Fibroblast of pulmonary artery (primary cell): ENCODE data around the gene MDH1B.

ENCODE experiments used
- DNase-seq: peaks from one replicate; pipeline ENCODE4 v3.0.0-alpha.2; 2010; ENCODE audit warnings: low read depth
- H3K4me3 ChIP-seq: replicated peaks from 2 replicates; pipeline ENCODE4 v1.5.1; 2011; ENCODE audit warnings: low read depth, mild to moderate bottlenecking, control low read depth, low read length, moderate library complexity
- TF ChIP-seq, protein P1 (sequence below): IDR thresholded peaks from 2 replicates; pipeline ENCODE4 v1.5.1; 2011; ENCODE audit warnings: mild to moderate bottlenecking, control low read depth, low read length, inconsistent platforms; ENCODE audit errors: missing control alignments

The MDH1B gene

GRCh38 chr2:206698811-206699210 is 66.3 kb downstream of the MDH1B start:
- no peak for DNase-seq
- TF ChIP-seq, protein P1, sequence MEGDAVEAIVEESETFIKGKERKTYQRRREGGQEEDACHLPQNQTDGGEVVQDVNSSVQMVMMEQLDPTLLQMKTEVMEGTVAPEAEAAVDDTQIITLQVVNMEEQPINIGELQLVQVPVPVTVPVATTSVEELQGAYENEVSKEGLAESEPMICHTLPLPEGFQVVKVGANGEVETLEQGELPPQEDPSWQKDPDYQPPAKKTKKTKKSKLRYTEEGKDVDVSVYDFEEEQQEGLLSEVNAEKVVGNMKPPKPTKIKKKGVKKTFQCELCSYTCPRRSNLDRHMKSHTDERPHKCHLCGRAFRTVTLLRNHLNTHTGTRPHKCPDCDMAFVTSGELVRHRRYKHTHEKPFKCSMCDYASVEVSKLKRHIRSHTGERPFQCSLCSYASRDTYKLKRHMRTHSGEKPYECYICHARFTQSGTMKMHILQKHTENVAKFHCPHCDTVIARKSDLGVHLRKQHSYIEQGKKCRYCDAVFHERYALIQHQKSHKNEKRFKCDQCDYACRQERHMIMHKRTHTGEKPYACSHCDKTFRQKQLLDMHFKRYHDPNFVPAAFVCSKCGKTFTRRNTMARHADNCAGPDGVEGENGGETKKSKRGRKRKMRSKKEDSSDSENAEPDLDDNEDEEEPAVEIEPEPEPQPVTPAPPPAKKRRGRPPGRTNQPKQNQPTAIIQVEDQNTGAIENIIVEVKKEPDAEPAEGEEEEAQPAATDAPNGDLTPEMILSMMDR: no peak
- H3K4me3 ChIP-seq: no peak overlapping the region

GRCh38 chr2:206696910-206697309 is 68.2 kb downstream of the MDH1B start:
- no peak for DNase-seq
- no peak overlapping the region for H3K4me3 ChIP-seq
- TF ChIP-seq, protein P1: no peak

GRCh38 chr2:206693399-206694137 is 71.6 kb downstream of the MDH1B start:
- TF ChIP-seq, protein P1: peak; percentile 64
- DNase-seq: peak; percentile 81

GRCh38 chr2:206692971-206693370 is 72.2 kb downstream of the MDH1B start:
- no peak for DNase-seq
- H3K4me3 ChIP-seq: no peak overlapping the region
- TF ChIP-seq, protein P1: no peak

More at GRCh38 chr2:206693399-206694137, 71.6 kb downstream of the MDH1B start:
- H3K4me3 ChIP-seq: no peak overlapping the region

DNA sequence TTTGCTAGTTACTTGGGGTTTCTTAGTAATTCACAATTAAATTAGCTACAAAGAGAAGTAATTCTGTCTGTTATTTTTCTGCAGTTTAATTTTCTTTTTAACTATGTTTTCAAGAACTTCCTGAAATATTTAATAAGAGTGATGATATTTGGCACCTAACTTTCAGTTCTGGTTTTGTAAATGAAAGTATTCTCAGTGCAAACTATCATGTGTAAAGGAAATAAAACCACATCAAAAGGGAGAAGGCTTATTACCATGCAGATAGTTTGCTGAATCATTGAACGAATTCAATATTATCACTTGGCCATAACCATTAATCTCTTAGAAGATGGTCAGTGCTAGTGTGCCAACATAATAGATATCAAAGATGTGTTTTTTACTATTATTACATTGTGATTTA is 76.1 kb downstream of the MDH1B start:
- DNase-seq: no peak
- TF ChIP-seq, protein P1: no peak
- no peak overlapping the region for H3K4me3 ChIP-seq

- TF ChIP-seq, protein P1: no peak
- DNase-seq: no peak
- H3K4me3 ChIP-seq: no peak overlapping the region
Observed at GRCh38 chr2:206688453-206688852, 76.7 kb downstream of the MDH1B start.
